GM18499 (cell line): ENCODE measurements around the gene LRMDA.

Experiments used
- ATAC-seq: cut with Tn5 transposase; IDR thresholded peaks from one replicate; pipeline ENCODE4 v1.9.1; 2021; ENCODE audit warnings: moderate number of reproducible peaks; ENCODE audit not compliant: insufficient read depth, unreplicated experiment

The LRMDA gene

GRCh38 chr10:76150139-76150875 lies 718.9 kb downstream of the LRMDA start:
- no peak for ATAC-seq

- ATAC-seq = no peak
Measured at GRCh38 chr10:76150876-76151288, 719.5 kb downstream of the LRMDA start.

- ATAC-seq = no peak
Measured at GRCh38 chr10:76152186-76152585, 720.8 kb downstream of the LRMDA start.

GRCh38 chr10:76155961-76156360 lies 724.5 kb downstream of the LRMDA start:
- ATAC-seq = no peak

GRCh38 chr10:76160446-76161300 lies 729.2 kb downstream of the LRMDA start:
- no peak for ATAC-seq

GRCh38 chr10:76161301-76161582 lies 729.8 kb downstream of the LRMDA start:
- ATAC-seq = no peak

- ATAC-seq = no peak
Measured at GRCh38 chr10:76168437-76168836, 737.0 kb downstream of the LRMDA start.

GRCh38 chr10:76169246-76169645 lies 737.8 kb downstream of the LRMDA start:
- ATAC-seq = no peak

- ATAC-seq = no peak
Measured at GRCh38 chr10:76172020-76172419, 740.6 kb downstream of the LRMDA start.

GRCh38 chr10:76175533-76176165 lies 744.2 kb downstream of the LRMDA start:
- no peak for ATAC-seq

- ATAC-seq = no peak
Measured at GRCh38 chr10:76176166-76176550, 744.7 kb downstream of the LRMDA start.

GRCh38 chr10:76177936-76178335 lies 746.5 kb downstream of the LRMDA start:
- ATAC-seq = no peak

- no peak for ATAC-seq
Measured at GRCh38 chr10:76178532-76179292, 747.3 kb downstream of the LRMDA start.

- no peak for ATAC-seq
Measured at GRCh38 chr10:76179806-76180205, 748.4 kb downstream of the LRMDA start.

- ATAC-seq = no peak
Measured at GRCh38 chr10:76184647-76185046, 753.2 kb downstream of the LRMDA start.

- ATAC-seq = no peak
Measured at GRCh38 chr10:76185471-76186301, 754.3 kb downstream of the LRMDA start.

GRCh38 chr10:76188216-76188615 lies 756.8 kb downstream of the LRMDA start:
- no peak for ATAC-seq

- no peak for ATAC-seq
Measured at GRCh38 chr10:76190634-76191270, 759.3 kb downstream of the LRMDA start.

GRCh38 chr10:76191336-76191735 lies 759.9 kb downstream of the LRMDA start:
- ATAC-seq = no peak
